H1 (cell line): ENCODE measurements around the gene WDR1. TPM values are rescaled to one million over a fixed set of nuclear protein-coding genes. Genes with fewer than 3 reads are reported as not detected.

ENCODE experiments used
- CTCF ChIA-PET: fragments of 300-600 bp; sonication (Branson Sonifier 250); formaldehyde crosslinking; loops from one replicate; lab custom pipeline; 2021; ENCODE audit not compliant: partially characterized antibody; lab: Charles Lee
- POLR2A ChIA-PET: fragments of 300-600 bp; sonication (Branson Sonifier 250); formaldehyde crosslinking; loops from one replicate; lab custom pipeline; 2021; ENCODE audit warnings: inconsistent platforms; ENCODE audit not compliant: partially characterized antibody; lab: Charles Lee
- DNase-seq, 2 experiments: peaks; one replicate each; pipeline versions ENCODE4 v3.0.0 to v3.0.0-alpha.2; 2010 to 2022; ENCODE audit warnings: low spot score in 2 of 2, low read depth in 1 of 2, mixed read lengths in 1 of 2
- FAIRE-seq: peaks from 2 replicates; lab custom pipeline; 2011; peaks lifted over from hg19 to GRCh38; lab: Jason Lieb, UNC
- H2AFZ ChIP-seq: 2 replicates; pipeline ENCODE4 v1.8.1; 2012; ENCODE audit warnings: low read length, inconsistent platforms
- H2AK5ac ChIP-seq: 2 replicates; pipeline ENCODE4 v1.6.1; 2013; ENCODE audit warnings: low read depth, low read length
- H2BK120ac ChIP-seq: replicated peaks from 2 replicates; pipeline ENCODE3; 2013; ENCODE audit warnings: low read depth, low read length, inconsistent platforms
- H2BK12ac ChIP-seq: 2 replicates; pipeline ENCODE4 v1.6.1; 2013; ENCODE audit warnings: low read depth, low read length
- H2BK15ac ChIP-seq: 2 replicates; pipeline ENCODE4 v1.6.1; 2013; ENCODE audit warnings: low read length
- H2BK20ac ChIP-seq: 2 replicates; pipeline ENCODE4 v1.6.1; 2013; ENCODE audit warnings: low read length
- H2BK5ac ChIP-seq: 2 replicates; pipeline ENCODE4 v1.6.1; 2013; ENCODE audit warnings: low read depth, low read length
- H3K14ac ChIP-seq: 2 replicates; pipeline ENCODE4 v1.6.1; 2013; ENCODE audit warnings: inconsistent platforms; ENCODE audit not compliant: insufficient read length
- H3K18ac ChIP-seq: 2 replicates; pipeline ENCODE4 v1.6.1; 2013; ENCODE audit warnings: low read length; ENCODE audit errors: extremely low read depth
- H3K23ac ChIP-seq: 2 replicates; pipeline ENCODE4 v1.6.1; 2013; ENCODE audit warnings: inconsistent platforms; ENCODE audit not compliant: insufficient read length
- H3K23me2 ChIP-seq: 2 replicates; pipeline ENCODE4 v1.6.1; 2013; ENCODE audit warnings: low read depth, low read length
- H3K27ac ChIP-seq: 2 replicates; pipeline ENCODE4 v1.6.1; 2011; ENCODE audit warnings: low read depth, low read length, inconsistent platforms
- H3K27me3 ChIP-seq, 4 experiments: replicated peaks in 1 of 4; 1 replicate in 1 of 4; 2 replicates in 3 of 4; pipeline versions ENCODE4 v1.6.1 to v1.8.1; 2011 to 2013; ENCODE audit warnings: low read length in 3 of 4, mild to moderate bottlenecking in 3 of 4, inconsistent platforms in 2 of 4, mixed read lengths in 2 of 4, moderate library complexity in 1 of 4; ENCODE audit not compliant: control insufficient read depth in 3 of 4, insufficient read depth in 3 of 4; ENCODE audit errors: extremely low read depth in 1 of 4
- H3K36me3 ChIP-seq, 4 experiments: 2 replicates each; pipeline versions ENCODE4 v1.6.1 to v1.8.1; 2011 to 2013; ENCODE audit warnings: mild to moderate bottlenecking in 4 of 4, low read length in 3 of 4, moderate library complexity in 2 of 4, control low read depth in 1 of 4, inconsistent platforms in 1 of 4; ENCODE audit not compliant: insufficient read depth in 4 of 4, control insufficient read depth in 2 of 4
- H3K4ac ChIP-seq: replicated peaks from 2 replicates; pipeline ENCODE3; 2013; ENCODE audit warnings: low read length, low read depth, mixed read lengths, inconsistent platforms; ENCODE audit not compliant: insufficient read length
- H3K4me1 ChIP-seq, 4 experiments: replicated peaks in 1 of 4; 1 replicate in 1 of 4; 2 replicates in 3 of 4; pipeline versions ENCODE4 v1.6.1 to v1.8.1; 2011 to 2013; ENCODE audit warnings: low read length in 3 of 4, inconsistent platforms in 2 of 4, mixed read lengths in 1 of 4; ENCODE audit not compliant: insufficient read depth in 4 of 4, control insufficient read depth in 3 of 4
- H3K4me2 ChIP-seq, 2 experiments: 2 replicates each; pipeline versions ENCODE4 v1.6.1 to v1.8.1; 2011 to 2013; ENCODE audit warnings: low read depth in 2 of 2, low read length in 2 of 2, control low read depth in 1 of 2, inconsistent platforms in 1 of 2, mild to moderate bottlenecking in 1 of 2; ENCODE audit not compliant: insufficient read depth in 1 of 2
- H3K4me3 ChIP-seq, 4 experiments: fragments of 200-600, 300-600 bp in 1 of 4; sonication (generic), shearing (Covaris generic), sonication (Bioruptor Twin) in 1 of 4; 2 replicates each; pipeline versions ENCODE4 v1.5.1 to v1.8.1; 2011 to 2016; ENCODE audit warnings: low read length in 4 of 4, low read depth in 3 of 4, control low read depth in 2 of 4, inconsistent platforms in 2 of 4, mild to moderate bottlenecking in 2 of 4, mixed read lengths in 1 of 4, moderate library complexity in 1 of 4; ENCODE audit not compliant: insufficient read depth in 2 of 4; ENCODE audit errors: extremely low read depth in 1 of 4
- H3K56ac ChIP-seq: replicated peaks from 2 replicates; pipeline ENCODE3; 2013; ENCODE audit warnings: low read depth, mild to moderate bottlenecking, mixed read lengths, low read length, inconsistent platforms; ENCODE audit not compliant: insufficient read length
- H3K79me1 ChIP-seq: 2 replicates; pipeline ENCODE4 v1.6.1; 2013; ENCODE audit warnings: low read depth, low read length, control low read depth
- H3K79me2 ChIP-seq, 2 experiments: 2 replicates each; pipeline versions ENCODE4 v1.6.1 to v1.8.1; 2012 to 2013; ENCODE audit warnings: low read length in 2 of 2, mild to moderate bottlenecking in 2 of 2, inconsistent platforms in 1 of 2; ENCODE audit not compliant: insufficient read depth in 2 of 2, control insufficient read depth in 1 of 2
- H3K9ac ChIP-seq, 4 experiments: replicated peaks in 1 of 4; 1 replicate in 1 of 4; 2 replicates in 3 of 4; pipeline versions ENCODE4 v1.6.1 to v1.8.1; 2011 to 2013; ENCODE audit warnings: low read depth in 3 of 4, low read length in 3 of 4, control low read depth in 2 of 4, mild to moderate bottlenecking in 2 of 4, moderate library complexity in 2 of 4, inconsistent platforms in 1 of 4; ENCODE audit errors: extremely low read depth in 1 of 4
- H3K9me3 ChIP-seq, 2 experiments: 2 replicates each; pipeline versions ENCODE4 v1.6.1 to v1.8.1; 2012 to 2013; ENCODE audit warnings: mild to moderate bottlenecking in 2 of 2, moderate library complexity in 2 of 2, control low read depth in 1 of 2, inconsistent platforms in 1 of 2, low read depth in 1 of 2, low read length in 1 of 2, mixed read lengths in 1 of 2; ENCODE audit not compliant: insufficient read depth in 2 of 2
- H4K20me1 ChIP-seq, 2 experiments: replicated peaks in 1 of 2; 2 replicates each; pipeline versions ENCODE3 to v1.8.1; 2011 to 2013; ENCODE audit warnings: inconsistent platforms in 2 of 2, low read length in 2 of 2, mild to moderate bottlenecking in 1 of 2; ENCODE audit not compliant: insufficient read depth in 2 of 2, control insufficient read depth in 1 of 2
- H4K5ac ChIP-seq: 2 replicates; pipeline ENCODE4 v1.6.1; 2013; ENCODE audit warnings: low read length, low read depth, mixed read lengths, inconsistent platforms; ENCODE audit not compliant: insufficient read length
- H4K8ac ChIP-seq: 2 replicates; pipeline ENCODE4 v1.8.0; 2013; ENCODE audit warnings: mild to moderate bottlenecking, moderate library complexity, low read length, inconsistent platforms; ENCODE audit not compliant: insufficient read depth; ENCODE audit errors: extremely low read depth
- H4K91ac ChIP-seq: replicated peaks from 2 replicates; pipeline ENCODE3; 2013; ENCODE audit warnings: low read length, mixed read lengths, inconsistent platforms; ENCODE audit not compliant: insufficient read length
- CTBP2 ChIP-seq: IDR thresholded peaks from 2 replicates; pipeline ENCODE4 v1.7.0; 2011; ENCODE audit warnings: borderline replicate concordance, mild to moderate bottlenecking, moderate library complexity, mixed read lengths, low read length; ENCODE audit not compliant: insufficient read depth, insufficient read length
- EGR1 ChIP-seq: IDR thresholded peaks from 2 replicates; pipeline ENCODE4 v1.6.1; 2011; ENCODE audit warnings: low read depth, low read length, borderline replicate concordance
- EZH2 ChIP-seq: fragments of 200-600 bp; sonication (generic); IDR thresholded peaks from 2 replicates; pipeline ENCODE4 v1.7.1; 2012; ENCODE audit warnings: low read depth, mild to moderate bottlenecking, moderate library complexity, low read length, inconsistent platforms; ENCODE audit not compliant: severe bottlenecking
- GTF2F1 ChIP-seq: IDR thresholded peaks from 2 replicates; pipeline ENCODE4 v1.6.1; 2012; ENCODE audit warnings: low read depth, low read length, improper control_type of control experiment, borderline replicate concordance
- KDM4A ChIP-seq: IDR thresholded peaks from one replicate; pipeline ENCODE4 v1.7.1; 2012; ENCODE audit warnings: low read depth, mild to moderate bottlenecking, moderate library complexity, low read length, inconsistent platforms; ENCODE audit not compliant: severe bottlenecking
- NANOG ChIP-seq: IDR thresholded peaks from 2 replicates; pipeline ENCODE4 v1.6.1; 2011; ENCODE audit warnings: low read length, low read depth, mild to moderate bottlenecking, inconsistent platforms; ENCODE audit not compliant: insufficient read depth, poor library complexity, severe bottlenecking
- RBBP5 ChIP-seq: IDR thresholded peaks from 2 replicates; pipeline ENCODE4 v1.7.1; 2012; ENCODE audit warnings: low read depth, mild to moderate bottlenecking, inconsistent platforms, low read length, moderate library complexity, borderline replicate concordance
- SIN3A ChIP-seq, 2 experiments: IDR thresholded peaks in 1 of 2; conservative IDR thresholded peaks in 1 of 2; 2 replicates each; pipeline ENCODE4 v1.6.1; 2011 to 2012; ENCODE audit warnings: low read length in 2 of 2, improper control_type of control experiment in 1 of 2, low read depth in 1 of 2, mild to moderate bottlenecking in 1 of 2
- SIRT6 ChIP-seq: IDR thresholded peaks from one replicate; pipeline ENCODE4 v1.7.1; 2012; ENCODE audit warnings: low read length, inconsistent platforms
- SIX5 ChIP-seq: IDR thresholded peaks from 2 replicates; pipeline ENCODE4 v1.6.1; 2011; ENCODE audit warnings: mild to moderate bottlenecking, low read depth, low read length
- SP2 ChIP-seq: IDR thresholded peaks from 2 replicates; pipeline ENCODE4 v1.6.1; 2012; ENCODE audit warnings: mild to moderate bottlenecking, low read length, inconsistent platforms
- SP4 ChIP-seq: IDR thresholded peaks from 2 replicates; pipeline ENCODE4 v1.6.1; 2012; ENCODE audit warnings: low read length, inconsistent platforms
- TBP ChIP-seq: IDR thresholded peaks from 2 replicates; pipeline ENCODE4 v1.6.1; 2011; ENCODE audit warnings: low read depth, low read length, improper control_type of control experiment
- WGBS, 2 experiments: shearing (Covaris generic) in 1 of 2; methylation state at CpG; one replicate each; pipeline versions ENCODE4 v1.1.6 to v1.1.7; 2013 to 2015; ENCODE audit warnings: low lambda C conversion rate in 2 of 2, mixed read lengths in 2 of 2, inconsistent platforms in 1 of 2, low coverage in 1 of 2, missing lambda C conversion rate in 1 of 2; ENCODE audit not compliant: insufficient replicate concordance in 2 of 2, insufficient coverage in 1 of 2, insufficient read length in 1 of 2; ENCODE audit errors: extremely low coverage in 1 of 2, missing lambda C conversion rate in 1 of 2; 5-methylcytosine and 5-hydroxymethylcytosine counted together
- polyA plus RNA-seq, 7 experiments: library from polyadenylated mRNA; depleted of rRNA in 3 of 7; stranded (reverse) in 5 of 7; unstranded in 2 of 7; fragments of >200 nt in 5 of 7; fragments of 200-250 nt in 2 of 7; gene quantifications; 1 replicate in 5 of 7; 2 replicates in 1 of 7; 4 replicates in 1 of 7; pipeline versions ENCODE4 v1.2.1 to v1.2.3, GENCODE V29; 2011 to 2013; ENCODE audit warnings: missing spikeins in 2 of 7, mixed read lengths in 2 of 7
- total RNA-seq: library from RNA; stranded (reverse); fragmentation: NEBNext Ultra II Directional; extraction: Animal tissue kit (Norgen Biotek cat#: 25700); gene quantifications from 2 replicates; pipeline ENCODE4 v1.2.1, GENCODE V29; 2021

Gene WDR1
- total and polyA plus RNA-seq, 2 of the 8 experiments (the other 6 are each of a cell fraction or from before 2014, with no cell fraction given), result 315 to 377 TPM

DNA sequence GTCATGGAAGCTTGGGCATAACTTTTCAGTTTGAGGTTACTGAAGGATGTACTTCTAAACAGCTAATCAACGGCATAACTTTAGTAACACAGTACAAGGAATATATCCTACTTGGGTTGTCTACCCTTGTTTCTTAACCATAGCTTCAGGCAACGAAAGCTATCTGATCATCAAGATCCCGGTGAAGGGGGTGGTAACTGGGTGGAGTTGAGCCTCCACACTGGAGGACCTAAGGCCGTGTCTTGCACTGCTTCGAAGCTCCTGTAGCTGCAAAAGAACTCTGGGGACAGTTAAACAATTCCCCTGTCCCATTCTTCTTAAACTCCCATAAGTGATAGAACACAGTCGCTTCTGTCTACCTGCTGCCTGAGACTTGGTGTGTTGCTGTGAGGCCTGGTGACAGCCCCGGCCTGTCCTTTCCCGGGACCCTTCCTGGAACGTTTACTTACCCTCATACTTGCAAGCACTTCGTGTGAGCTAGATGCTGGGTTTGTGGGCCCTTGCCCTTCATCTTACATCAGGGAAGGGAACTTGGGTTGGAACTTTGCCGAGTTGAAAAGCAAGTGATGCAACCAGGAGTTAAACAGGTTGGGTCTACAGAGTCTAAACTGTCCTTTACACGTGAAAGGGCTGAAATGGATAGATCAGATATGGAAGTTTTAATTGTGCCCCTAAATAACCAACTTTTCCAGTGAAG is 5.8 kb upstream of the WDR1 start:
- H3K9ac ChIP-seq, result no peak overlapping the region
- no peaks in the 10 kb centered on the region for H3K9me3 ChIP-seq
- H2BK20ac ChIP-seq, result no peak overlapping the region
- H4K8ac ChIP-seq, result no peak overlapping the region
- no peak overlapping the region for H3K14ac ChIP-seq
- H4K5ac ChIP-seq, result no peak overlapping the region
- no peak overlapping the region for H2BK12ac ChIP-seq
- H4K20me1 ChIP-seq, result no peaks in the 10 kb centered on the region
- H3K56ac ChIP-seq, result no peak overlapping the region
- H3K23me2 ChIP-seq, result peaks cover 3% of the 10 kb centered on the region; the same call in 1 of the 2 replicates
- no peaks in the 10 kb centered on the region; the same call in none of the 2 replicates for H3K79me1 ChIP-seq
- CTCF ChIA-PET, result interaction anchor here (0.7 to 3.4 kb wide), 6 partner anchors 17 to 103 kb away, joined by 3 to 22 read pairs (median 3); no protein-coding TSS in a partner anchor
- no peak overlapping the region for H2BK5ac ChIP-seq
- peaks cover 7 to 19% (median 13%) of the 10 kb centered on the region in 4 experiments for H3K4me1 ChIP-seq
- no peak overlapping the region for H2AFZ ChIP-seq
- DNase-seq (no peak), FAIRE-seq (no peak)
- no peak overlapping the region for H3K4ac ChIP-seq
- no peak overlapping the region for H4K91ac ChIP-seq
- no peak overlapping the region for H3K4me3 ChIP-seq
- no peak overlapping the region for H3K27ac ChIP-seq
- H3K23ac ChIP-seq, result no peak overlapping the region
- H3K18ac ChIP-seq, result no peak overlapping the region; the same call in 1 of the 2 replicates
- H3K36me3 ChIP-seq, result no peaks in the 10 kb centered on the region
- H3K4me2 ChIP-seq, result no peak overlapping the region
- no peaks in the 10 kb centered on the region for H3K27me3 ChIP-seq
- POLR2A ChIA-PET, result interaction anchor here (0.6 to 6.9 kb wide), 7 partner anchors 9 to 27 kb away, joined by 3 to 140 read pairs (median 6); no protein-coding TSS in a partner anchor
- no peak overlapping the region for H2BK15ac ChIP-seq
- 86% methylated on average over 12 of the region's 12 CpGs; no CpG with 5 or more reads in 1 of the 2 experiments for WGBS, 2 experiments
- no peak overlapping the region for H2AK5ac ChIP-seq
- H3K79me2 ChIP-seq, result no peaks in the 10 kb centered on the region
- H2BK120ac ChIP-seq, result no peak overlapping the region
- no peak for TF ChIP-seq TBP
- no peak for TF ChIP-seq KDM4A
- TF ChIP-seq GTF2F1, result no peak
- TF ChIP-seq CTBP2, result no peak
- TF ChIP-seq EZH2, result no peak
- no peak for TF ChIP-seq EGR1
- no peak for TF ChIP-seq SIN3A (conservative IDR thresholded peaks at IDR 0.05 in 1 of 2, IDR thresholded peaks at IDR 0.05 in 1 of 2; ENCODE audit: low read depth in 1 of 2, low read length in 2 of 2)
- no peak for TF ChIP-seq RBBP5
- no peak for TF ChIP-seq SIRT6
- TF ChIP-seq SP2, result no peak
- TF ChIP-seq NANOG, result no peak
- TF ChIP-seq SP4, result no peak
- no peak for TF ChIP-seq SIX5
